Measurements from ENCODE around the gene CORO2B.
"Not testable (repeated sequence)": the region's sequence is repeated elsewhere in the genome, so short reads cannot be mapped to it uniquely, and the experiment has no call there.

CORO2B gene

DNA sequence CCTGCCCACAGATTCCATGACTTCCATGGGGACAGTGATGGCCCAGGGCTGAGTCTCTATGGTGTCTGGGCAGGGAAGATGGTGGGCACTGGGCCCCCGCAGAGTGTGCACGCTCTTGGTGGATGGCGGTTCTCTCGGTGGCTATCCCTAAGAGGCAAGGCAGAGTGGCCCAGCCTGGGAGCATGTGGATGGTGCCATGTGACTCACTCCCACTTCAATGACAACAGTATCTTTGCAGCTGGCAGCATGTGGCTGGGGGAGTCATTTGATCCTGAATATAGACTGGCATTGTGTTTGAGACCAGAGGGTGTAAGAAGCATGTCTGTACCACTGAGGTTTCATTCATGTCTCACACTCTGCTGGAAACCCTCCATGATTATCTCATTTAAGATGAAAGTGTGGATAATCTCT lies 101.2 kb downstream of the CORO2B start:
- no peak for DNase-seq

DNA sequence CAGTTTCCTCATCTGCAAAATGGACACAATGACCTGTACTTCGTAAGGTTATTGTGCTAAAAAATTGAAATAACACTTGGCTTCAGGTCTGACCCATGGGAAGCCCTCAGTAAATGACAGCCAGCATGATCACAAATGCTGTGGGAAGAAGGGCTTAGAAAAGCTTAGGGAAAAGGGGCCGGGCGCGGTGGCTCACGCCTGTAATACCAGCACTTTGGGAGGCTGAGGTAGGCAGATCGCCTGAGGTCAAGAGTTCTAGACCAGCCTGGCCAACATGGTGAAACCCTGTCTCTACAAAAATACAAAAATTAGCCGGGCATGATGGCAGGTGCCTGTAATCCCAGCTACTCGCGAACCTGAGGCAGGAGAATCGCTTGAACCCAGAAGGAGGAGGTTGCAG lies 102.0 kb downstream of the CORO2B start:
- DNase-seq = not testable (repeated sequence)

DNA sequence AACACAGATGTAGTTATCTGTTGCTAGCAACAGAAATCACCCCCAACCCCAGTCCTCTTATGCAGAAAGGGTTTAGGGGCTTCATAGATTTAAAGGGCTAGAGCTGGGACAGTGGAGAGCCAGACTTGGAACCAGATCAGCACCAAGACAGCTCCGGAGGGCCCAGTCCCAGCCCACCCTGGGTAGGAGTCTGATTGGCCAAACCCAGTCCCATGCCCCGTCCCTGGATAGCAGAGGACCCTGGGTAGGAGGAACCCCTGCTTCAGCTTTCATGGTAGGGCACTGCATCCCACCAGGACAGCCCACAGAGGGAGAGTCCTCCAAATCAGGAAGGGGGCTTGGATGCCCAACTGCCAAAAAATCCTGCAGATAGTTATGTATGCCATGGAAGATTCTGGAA lies 103.0 kb downstream of the CORO2B start:
- no peak for DNase-seq

DNA sequence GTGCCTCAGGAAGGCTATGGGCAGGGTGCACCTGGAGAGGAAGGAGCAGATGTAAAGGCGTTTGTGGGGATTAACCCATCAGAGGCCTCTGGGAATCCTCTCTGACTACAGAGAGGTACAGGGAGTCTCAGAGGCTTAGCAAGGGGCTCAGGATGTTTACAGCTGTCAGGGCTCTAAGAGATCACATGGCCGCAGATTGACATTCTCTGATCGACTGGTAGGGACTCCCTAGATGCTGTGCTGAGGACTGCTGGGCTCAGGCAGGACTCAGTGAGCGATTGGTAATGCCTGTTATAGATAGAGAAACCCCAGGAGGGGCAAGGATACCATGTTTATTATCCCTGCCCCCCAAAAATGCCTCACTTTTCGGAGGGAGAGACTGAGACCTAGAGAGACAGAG lies 103.5 kb downstream of the CORO2B start:
- DNase-seq = no peak

DNA sequence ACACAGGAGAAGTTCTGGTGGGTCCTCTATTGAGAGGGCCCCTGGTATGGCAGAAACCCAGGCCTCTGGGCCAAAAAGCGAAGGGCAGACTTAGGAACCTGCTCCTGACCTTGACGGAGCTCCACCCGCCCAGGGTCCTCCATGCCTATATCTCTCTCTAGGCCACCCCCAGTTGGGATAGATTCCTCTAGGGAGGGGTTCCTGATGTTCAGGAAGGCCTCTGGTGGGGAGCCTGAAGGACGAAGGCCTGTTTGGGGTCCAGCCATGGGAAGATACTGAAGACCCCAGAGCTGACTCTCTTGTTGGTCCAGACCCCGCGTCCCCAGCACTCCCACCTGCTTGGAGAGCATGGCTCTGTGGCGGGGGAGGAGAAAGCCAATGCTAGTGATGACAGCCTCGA lies 104.2 kb downstream of the CORO2B start:
- DNase-seq = no peak

DNA sequence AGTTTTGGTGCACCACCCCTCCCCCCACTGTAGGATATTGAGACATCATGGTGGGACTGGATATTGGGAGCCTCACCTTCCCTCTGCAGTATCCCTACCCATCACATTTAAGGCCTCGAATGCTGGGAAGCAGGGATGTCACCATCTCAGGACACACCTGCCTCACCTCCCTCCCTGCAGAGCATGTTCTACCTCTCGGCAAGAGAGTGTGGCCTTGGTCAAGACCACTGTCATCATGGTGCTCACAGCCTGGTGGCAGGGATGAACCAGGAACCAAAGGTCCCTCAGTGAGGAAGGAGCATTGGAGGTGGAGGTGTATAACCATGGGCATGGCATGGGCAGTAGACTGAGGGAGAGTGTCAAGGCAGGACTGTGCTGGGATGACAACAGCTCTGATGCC lies 104.8 kb downstream of the CORO2B start:
- no peak for DNase-seq

DNA sequence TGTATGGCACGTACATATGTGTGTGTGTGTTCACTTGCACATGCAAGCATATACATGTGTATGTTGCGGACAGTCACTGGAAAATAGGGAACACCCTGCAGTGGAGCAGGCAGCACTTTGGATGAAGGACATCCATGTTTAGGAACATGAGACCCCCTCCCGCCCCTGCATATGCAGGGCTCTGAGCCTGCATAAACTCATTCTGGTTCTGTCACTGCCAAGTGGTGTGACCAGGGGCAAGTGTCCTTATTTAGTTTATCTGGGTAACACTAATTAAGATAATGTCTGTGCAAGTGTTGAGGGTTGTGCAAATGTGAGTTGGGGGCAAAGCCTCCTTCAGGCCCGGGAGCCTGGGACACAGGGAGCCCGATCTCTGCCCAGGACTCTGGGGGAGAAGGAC lies 105.7 kb downstream of the CORO2B start:
- no peak for DNase-seq

DNA sequence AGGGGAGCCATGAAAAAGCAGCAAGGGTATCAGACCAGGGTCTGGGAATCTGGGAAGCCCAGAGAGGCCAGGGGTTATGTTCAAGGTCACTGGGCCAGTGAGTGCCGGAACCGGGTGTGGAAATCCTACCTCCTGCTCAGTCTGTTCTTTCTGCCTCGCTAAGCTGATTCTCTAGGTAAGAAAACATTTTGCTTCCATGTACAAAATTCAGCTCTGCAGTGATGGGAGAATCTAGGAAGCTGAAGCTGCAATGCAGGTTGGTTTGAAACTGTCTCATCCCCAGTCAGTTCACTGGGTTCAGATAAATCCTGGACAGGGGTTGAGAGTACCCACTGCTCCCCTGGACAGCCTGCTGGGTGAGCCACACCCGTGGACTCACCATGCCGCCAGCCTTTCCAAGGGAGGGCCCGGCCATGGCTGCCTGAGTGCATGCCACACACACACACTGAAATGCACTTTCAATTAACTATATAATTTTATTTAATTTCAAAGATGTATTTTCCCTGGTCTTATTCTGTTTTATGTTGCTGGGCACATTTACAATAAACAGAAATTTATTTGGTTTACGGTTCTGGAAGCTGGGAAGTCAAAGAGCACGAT lies 108.4 kb downstream of the CORO2B start:
- no peak for DNase-seq

DNA sequence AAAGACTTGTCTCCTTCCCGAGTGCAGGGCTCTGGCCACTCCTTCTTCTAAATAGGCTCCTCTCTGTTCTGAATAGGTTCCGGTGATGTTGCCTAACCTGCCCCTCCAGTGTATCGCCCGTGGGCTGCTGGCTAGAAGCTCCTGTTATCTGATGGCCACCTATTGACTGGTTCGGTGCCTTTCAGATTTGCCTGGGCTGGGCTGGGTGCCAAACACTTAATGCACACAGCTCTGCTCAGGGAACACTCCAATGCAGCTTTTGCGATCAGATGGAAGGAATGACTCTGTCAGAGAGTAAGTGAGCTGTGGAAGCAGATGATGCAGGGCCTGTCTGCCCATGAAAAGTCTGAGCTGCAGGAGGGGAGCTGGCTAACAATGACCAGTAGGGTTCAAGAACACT lies 112.9 kb downstream of the CORO2B start:
- DNase-seq = no peak

DNA sequence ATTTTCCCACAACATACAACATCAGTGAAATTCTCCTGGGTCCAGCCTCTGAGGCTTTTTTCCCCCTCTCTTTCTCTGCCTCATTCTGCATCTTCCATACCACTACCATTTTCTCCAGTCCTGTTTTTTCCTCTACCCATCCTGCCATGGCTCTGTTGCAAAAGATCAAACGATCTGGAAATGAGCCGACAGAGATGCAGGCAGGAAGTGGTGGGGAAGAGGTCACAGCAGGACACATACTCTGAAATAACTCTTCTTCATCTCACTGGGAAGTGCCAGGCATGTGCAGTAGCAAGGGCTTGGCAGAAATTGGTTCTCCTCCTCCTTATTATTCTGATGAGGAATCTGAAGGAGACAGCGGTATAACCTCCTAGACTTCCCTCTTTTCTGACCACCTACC lies 114.3 kb downstream of the CORO2B start:
- no peak for DNase-seq

DNA sequence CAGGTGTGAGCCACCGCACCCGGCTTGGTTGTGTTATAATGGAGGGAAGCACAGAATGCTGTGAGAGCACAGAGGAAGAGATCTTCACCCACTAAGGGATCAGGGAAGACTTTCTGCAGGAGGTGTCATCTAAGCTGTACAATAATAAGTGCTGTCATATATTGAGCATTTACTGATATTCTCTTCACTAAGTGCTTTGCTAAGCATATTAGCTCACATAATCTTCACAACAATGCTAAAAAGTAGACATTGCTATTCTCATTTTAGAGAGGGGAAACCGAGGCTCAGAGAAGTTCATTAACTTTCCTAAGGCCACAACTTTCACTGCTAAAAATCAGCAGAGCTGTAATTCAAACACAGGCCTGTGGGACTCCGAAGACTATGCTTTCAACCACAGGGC lies 115.3 kb downstream of the CORO2B start:
- DNase-seq = no peak

DNA sequence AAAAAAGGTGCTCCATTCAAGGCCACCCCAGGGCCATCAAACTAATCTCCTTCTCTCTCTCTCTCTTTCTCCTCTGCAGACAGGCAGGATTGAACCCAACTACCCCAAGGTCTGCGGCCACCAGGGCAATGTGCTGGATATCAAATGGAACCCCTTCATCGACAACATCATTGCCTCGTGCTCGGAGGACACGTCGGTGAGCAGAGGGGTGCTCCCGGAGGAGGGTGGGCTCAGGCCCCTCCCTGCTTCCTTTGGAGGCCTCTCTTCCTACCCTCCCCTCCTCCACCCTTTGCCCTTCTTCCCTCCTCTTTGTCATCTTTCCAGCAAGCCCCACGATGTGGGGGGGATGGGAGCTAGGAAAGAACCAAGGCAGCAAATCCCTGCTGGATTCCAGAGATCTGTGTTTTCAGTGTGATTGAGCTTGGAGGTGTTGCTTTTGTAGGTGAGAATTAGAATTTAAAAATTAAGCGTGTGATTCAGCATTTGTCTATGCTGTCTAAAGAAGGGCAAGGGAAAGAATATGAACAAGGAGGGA lies 116.3 kb downstream of the CORO2B start:
- DNase-seq = no peak

DNA sequence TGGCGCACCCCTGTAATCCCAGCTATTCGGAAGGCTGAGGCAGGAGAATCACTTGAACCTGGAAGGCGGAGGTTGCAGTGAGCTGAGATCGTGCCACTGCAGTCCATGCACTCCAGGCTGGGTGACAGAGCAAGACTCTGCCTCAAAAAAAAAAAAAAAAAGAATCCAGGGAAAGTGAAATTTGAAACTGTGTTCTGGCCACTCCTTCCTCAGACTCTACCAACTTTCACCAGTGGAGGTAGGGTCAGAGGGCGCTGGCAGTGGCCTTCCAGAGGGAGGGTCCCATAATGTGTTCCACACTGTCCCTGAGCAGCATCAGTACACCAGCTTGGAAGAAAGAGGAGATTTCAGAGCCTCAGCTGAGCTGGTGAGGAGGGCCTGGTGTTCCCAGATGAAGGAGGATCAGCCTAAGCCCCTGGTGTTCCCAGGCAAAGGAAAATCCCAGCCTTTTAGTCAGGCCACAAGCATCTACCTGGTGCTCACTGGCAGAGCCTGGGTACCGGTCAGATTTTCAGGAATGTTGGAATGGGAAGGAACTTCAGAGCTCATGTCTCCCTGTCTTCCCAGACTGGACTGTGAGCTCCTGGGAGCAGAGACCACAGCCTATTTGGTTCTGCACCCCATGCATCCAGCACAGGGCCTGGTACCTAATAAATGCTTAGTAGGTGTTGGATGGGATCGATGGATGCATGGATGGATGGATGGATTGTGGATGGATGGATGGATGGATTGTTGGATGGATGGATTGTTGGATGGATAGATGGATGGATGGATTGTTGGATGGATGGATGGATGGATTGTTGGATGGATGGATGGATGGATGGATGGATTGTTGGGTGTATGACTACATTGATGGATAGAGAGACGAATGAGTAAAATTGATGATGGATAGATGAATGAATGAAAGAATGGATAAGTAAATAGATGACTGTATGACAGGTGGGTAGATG lies 117.9 kb downstream of the CORO2B start:
- no peak for DNase-seq

DNA sequence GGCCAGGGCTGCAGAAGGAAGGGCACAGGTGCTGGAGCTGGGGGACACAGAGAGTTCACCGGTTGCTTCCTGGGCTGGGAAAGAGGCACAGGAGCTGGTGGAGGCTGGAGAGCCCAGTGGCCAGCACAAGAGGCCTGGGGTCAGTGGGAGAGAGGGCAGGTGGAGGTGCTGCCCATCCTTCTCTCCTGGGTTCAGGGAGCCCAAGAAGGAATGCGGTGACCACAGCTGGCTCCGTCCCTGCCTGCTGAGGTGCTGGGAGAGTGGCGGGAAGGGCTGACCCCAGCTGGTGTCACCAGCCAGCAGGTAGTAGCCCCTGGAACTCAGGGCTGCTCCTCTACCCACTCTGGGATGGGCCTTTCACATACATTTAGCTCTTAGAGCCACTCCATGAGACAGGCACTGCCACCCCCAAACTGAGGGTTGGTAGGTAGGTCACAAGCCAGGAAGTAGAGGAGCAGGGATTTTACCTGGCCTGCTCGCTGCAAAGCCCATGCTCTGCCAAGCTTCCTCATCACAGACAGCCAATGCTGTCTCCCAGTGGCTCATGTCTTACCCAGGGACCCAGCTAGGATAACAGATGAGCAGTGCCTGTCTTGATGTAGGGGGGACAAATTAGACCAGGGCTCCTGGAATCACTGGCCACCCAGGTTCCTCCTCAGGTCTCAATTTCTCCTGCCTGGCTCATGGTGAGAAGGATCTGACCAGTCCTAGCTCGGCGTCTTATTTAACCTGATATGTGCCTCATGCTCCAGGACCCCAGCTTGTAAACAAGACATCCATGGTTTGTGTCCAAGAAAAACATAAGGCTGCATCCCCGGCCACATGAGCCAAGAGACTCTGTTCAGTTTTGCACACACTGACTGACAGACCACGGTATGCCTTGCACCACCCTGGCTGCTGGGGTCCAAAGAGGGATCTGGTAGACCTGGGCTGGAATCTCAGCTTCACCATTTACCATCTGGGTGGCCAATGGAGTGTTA lies 119.2 kb downstream of the CORO2B start:
- no peak for DNase-seq

DNA sequence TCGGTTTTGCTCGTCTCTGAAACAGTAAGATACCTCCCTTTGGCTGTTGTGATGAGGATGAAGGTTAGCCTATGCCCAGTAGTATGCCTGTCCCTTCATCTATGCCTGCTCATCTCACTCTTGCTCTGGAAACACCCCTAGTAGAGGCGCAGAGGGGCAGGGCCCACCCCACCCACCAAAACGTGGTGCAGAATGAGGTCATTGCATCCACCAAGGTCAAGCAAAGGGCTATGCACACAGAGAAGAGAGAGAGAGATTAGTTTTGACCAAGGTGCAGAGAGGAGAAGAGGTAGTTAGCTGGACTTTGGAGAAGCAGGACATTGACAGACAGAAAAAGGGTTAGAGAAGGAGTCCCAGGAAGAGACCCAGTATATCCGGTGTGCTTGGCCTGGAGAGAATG lies 119.9 kb downstream of the CORO2B start:
- no peak for DNase-seq

DNA sequence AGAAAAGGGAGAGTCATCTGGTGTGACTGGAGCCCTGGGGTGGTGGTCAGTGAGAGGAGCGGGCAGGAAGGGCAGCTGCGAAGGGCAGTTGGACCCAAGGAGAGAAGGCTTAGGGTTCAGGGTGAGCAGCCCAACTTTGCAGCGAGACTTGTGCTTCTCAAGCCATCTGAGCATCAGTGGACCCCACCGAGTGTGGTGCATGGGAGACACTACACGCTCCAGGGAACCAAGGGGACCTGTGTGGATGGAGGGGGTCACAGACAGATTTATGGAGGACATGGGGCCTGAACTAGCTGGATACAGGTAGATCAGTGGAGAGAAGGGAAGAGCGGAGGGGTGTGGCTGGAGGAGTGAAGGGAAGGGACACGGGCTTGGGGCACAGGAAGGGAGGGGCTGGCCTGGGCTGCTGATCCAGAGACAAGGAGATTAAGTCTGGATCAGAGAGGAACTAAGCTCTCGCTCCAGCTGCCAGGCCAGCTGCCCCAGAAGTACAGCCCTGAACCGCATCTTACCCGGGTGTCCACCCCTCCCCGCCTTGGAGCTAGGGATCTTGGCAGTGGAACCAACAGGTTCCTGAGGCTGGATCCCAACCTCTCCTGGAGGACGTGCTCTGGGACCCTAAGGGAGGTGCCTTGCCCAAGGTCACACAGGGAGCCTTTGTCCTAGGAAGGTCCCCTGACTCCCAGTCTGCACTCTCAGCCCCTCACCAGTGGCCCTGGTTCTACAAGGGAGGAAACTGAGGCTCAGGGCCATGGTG lies 120.5 kb downstream of the CORO2B start:
- no peak for DNase-seq

DNA sequence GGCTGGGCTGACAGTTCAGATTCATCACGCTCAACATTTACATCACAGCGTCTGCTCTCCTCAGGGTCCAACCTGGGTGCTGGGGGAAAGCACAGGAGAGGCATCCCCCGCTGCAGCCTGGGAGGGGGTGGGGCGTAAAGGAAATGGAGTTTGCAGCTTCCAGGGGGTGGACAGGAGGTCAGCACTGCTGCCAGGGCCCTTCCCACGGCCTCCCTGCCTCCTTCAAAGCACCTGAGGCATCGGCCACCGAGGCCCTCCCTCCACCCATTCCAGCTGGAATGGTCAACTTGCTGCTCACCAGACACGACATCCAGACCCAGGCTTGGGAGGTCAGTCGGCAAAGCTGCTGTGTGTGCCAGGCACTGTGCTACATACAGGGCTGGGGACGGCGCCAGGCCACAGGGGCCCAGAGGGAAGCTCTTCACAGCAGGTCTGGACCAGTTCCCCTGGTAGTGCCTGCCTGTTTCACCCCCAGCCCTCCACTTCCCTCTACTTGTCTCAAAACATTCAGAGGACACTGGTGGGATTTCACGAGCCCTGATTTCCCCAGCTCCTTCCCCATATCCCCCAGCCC lies 121.2 kb downstream of the CORO2B start:
- DNase-seq = no peak

DNA sequence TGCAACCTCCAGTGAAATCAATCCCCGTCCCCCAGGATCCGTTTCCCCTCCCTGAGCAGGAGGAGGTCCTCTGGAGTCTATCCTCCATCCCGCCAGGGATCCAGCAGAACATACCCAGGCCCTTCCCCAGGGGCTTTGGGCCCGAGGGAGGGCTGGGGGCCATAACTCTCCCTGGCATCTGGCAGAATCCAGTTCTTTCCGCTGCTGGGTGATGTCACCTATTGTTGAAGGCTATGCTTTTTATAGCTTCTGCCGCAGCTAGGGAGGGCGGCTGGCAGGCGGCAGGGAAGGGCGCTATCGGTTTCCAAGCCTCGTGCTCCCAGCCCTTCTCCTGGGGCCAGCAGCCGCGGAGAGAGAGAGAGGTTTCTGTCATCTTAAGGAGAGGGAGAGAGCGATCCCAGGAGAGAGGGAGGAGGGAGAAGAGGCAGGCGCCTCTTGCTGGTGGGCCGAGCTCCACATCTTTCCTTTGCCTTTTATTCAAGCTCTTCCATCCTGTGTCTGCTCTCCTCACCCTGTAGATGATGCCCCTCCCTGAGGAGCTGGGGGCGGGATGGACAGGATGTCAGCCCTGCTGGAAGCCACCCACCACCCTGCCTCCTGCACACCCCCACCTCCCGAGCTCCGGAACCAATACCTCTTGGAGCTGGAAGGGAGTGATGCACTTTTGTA lies 121.8 kb downstream of the CORO2B start:
- DNase-seq = no peak

DNA sequence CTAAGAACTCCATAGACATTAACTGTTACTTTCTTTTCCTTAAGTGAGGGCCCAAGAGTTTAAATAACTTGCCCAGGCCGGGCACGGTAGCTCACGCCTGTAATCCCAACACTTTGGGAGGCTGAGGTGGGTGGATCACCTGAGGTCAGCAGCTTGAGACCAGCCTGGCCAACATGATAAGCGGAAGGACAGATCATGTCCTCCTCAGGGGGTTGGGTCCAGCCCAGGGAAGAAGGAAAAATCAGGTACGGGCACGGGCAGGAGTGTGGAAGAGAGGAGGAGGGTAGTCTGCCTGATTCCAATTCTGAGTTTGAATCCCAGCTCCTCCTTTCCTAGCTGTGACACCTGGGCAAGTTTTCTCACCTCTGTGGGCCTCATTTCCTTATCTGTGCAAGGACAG lies 123.1 kb downstream of the CORO2B start:
- DNase-seq = no peak

DNA sequence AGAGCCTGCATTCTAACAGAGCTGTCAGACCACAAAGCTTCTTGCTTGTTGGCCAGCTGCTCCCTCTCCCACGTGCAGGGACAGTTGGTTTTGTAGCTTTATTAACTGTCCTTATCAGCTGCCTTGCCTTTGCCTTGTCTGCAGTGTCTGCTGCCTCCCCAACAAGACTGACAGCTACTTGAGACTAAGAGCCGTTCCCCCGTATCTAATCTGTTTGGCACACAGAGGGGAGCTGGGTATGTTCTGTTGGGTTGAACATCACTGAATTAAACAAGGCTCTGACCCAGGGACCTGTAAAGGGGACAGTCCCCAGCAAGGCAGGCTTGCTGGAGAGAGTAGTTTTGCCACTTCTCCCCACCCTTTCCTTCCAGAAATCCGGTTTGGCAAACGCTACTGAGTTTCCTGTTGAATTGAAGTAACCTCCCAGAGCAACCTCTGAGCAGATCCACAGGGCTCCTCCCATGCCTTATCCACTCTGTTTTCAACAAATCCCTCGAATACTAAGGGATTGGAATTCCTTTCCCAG lies 125.8 kb downstream of the CORO2B start:
- DNase-seq = no peak

DNA sequence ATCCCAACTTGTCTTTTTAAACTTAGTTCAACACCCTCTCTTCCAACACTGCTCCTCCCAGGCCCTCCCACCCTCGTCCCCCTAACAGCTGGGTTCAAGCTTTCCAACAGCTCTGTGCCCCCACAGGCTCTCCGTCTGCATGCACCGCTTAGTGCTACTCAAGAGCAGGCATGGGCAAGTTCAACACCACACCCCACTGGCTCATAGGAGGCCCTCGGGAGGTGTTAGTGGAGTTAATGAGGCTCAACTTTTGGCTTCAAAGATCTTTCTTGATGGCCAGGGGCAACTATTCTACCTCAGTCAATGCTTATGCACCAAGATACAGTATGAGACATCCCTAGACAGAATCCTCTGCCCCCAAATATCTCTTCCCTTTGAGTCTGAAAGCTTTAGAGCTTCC lies 127.5 kb downstream of the CORO2B start:
- DNase-seq = no peak
